ENCODE data around the gene MAP1S.

GRCh38 chr19:17727843-17728242 lies 8.6 kb downstream of the MAP1S start:
- TF ChIP-seq EZH2 (IDR thresholded peaks at IDR 0.05; ENCODE audit: borderline replicate concordance, low read length) (no peak), CTCF (conservative IDR thresholded peaks at IDR 0.05 in 1 of 2, IDR thresholded peaks at IDR 0.05 in 1 of 2; ENCODE audit: extremely low read depth in 1 of 2, insufficient read depth in 1 of 2, low read depth in 1 of 2, low read length in 2 of 2) (no peak)
